ENCODE data around the gene KDM4F. TPM values are rescaled to one million over a fixed set of nuclear protein-coding genes. Genes with fewer than 3 reads are reported as not detected.

The KDM4F gene
- total and polyA plus RNA-seq, 8 donors: not detected

DNA sequence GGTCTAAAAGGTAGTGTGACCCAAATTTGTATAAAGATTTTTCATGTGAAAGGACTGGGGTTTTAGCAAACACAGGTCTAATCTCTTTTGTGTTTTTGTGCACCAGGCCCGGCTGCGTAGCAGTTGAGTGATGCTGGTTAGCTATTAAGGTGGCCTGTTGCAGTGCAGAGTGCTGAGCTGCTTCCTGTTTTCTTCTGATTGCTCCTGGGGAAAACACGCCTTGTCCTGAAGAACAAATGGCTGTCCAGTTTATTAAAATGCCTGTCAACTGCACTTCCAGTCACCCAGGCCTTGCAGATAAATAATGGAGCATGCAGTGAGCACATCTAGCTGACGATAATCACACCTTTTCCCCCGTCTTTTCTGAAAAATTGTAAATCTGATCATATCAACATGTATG, 19.3 kb downstream of the KDM4F start:
- no peaks in the 10 kb centered on the region for H3K9me3 ChIP-seq
- peak overlapping the region; percentile 60 to 87 (median 80) for H3K4me3 ChIP-seq
- no peaks in the 10 kb centered on the region for H3K27me3 ChIP-seq
- peak in 2 of 4 donors; percentile 45 to 57 for TF ChIP-seq POLR2A (IDR thresholded peaks at IDR 0.05)
- TF ChIP-seq, protein P1, sequence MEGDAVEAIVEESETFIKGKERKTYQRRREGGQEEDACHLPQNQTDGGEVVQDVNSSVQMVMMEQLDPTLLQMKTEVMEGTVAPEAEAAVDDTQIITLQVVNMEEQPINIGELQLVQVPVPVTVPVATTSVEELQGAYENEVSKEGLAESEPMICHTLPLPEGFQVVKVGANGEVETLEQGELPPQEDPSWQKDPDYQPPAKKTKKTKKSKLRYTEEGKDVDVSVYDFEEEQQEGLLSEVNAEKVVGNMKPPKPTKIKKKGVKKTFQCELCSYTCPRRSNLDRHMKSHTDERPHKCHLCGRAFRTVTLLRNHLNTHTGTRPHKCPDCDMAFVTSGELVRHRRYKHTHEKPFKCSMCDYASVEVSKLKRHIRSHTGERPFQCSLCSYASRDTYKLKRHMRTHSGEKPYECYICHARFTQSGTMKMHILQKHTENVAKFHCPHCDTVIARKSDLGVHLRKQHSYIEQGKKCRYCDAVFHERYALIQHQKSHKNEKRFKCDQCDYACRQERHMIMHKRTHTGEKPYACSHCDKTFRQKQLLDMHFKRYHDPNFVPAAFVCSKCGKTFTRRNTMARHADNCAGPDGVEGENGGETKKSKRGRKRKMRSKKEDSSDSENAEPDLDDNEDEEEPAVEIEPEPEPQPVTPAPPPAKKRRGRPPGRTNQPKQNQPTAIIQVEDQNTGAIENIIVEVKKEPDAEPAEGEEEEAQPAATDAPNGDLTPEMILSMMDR (IDR thresholded peaks at IDR 0.05): no peak
- no peak for TF ChIP-seq EP300 (IDR thresholded peaks at IDR 0.05)
- peak; percentile 91 to 96 (median 95) for TF ChIP-seq POLR2AphosphoS5 (IDR thresholded peaks at IDR 0.05)
- H3K36me3 ChIP-seq: peaks cover 0 to 5% (median 2%) of the 10 kb centered on the region in 4 donors
- intact Hi-C loops (cut with DNase I; ENCODE audit: low total_unique reads): no loop called here
- 0 to 1% (median 1%) methylated on average over 5 of the region's 5 CpGs for WGBS, 5 donors
- DNase-seq: peak; percentile 81 to 96
- H3K4me1 ChIP-seq: peaks cover 6 to 34% (median 26%) of the 10 kb centered on the region in 4 donors
- H3K27ac ChIP-seq: peak overlapping the region; percentile 96 to 100 (median 98)

DNA sequence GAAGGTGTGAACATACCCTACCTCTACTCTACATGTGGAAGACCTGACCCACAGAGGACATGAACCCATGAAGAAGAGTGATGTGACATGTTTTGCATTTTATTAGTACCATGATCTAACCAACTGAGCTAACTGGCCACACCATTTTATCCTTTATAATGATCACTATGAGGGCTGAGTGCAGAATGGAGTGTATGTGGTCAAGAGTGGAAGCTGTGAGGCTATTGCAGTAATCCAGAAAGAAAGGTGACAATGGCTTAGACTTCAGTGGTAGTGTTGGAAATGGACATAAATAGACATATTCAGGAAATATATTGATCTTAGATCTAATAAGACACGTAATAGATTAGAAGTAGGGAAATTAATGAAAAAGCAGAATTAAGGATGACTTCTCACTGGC, 21.2 kb downstream of the KDM4F start:
- TF ChIP-seq POLR2AphosphoS5 (IDR thresholded peaks at IDR 0.05) (no peak), POLR2A (IDR thresholded peaks at IDR 0.05) (no peak), EP300 (IDR thresholded peaks at IDR 0.05) (no peak)
- TF ChIP-seq, protein P1 (IDR thresholded peaks at IDR 0.05): no peak
- Histone ChIP-seq H3K4me1 (peaks cover 20 to 48% (median 37%) of the 10 kb centered on the region in 4 donors), H3K36me3 (peaks cover 0 to 5% (median 2%) of the 10 kb centered on the region in 4 donors), H3K9me3 (no peaks in the 10 kb centered on the region), H3K27me3 (no peaks in the 10 kb centered on the region), H3K27ac (no peak overlapping the region), H3K4me3 (no peak overlapping the region)
- intact Hi-C loops (cut with DNase I; ENCODE audit: low total_unique reads): no loop called here
- WGBS, 5 donors: 86 to 96% (median 88%) methylated on average over 1 of the region's 1 CpG
- no peak for DNase-seq

DNA sequence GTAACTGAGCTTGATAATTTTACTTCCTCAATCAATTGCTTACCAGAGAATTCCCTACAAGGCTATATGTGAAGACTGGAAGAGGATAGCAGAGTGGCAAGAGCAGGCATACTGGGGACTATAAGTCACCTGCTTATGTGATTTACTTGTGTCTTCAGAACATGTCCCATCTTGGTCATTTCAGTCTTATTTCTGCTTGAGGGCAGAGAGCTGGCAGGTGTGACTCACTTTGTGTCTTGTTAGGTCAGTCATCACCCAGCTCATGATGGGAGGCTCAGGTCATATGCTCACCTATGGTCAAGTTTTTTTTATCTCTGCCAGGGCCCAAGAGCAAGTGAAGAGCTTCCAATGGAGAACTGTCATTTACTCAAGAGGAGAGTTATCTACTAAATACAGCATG, 23.7 kb downstream of the KDM4F start:
- intact Hi-C loops (cut with DNase I; ENCODE audit: low total_unique reads): no loop called here
- TF ChIP-seq EP300 (IDR thresholded peaks at IDR 0.05) (no peak), POLR2AphosphoS5 (IDR thresholded peaks at IDR 0.05) (no peak), POLR2A (IDR thresholded peaks at IDR 0.05) (no peak)
- TF ChIP-seq, protein P1 (IDR thresholded peaks at IDR 0.05): no peak
- H3K4me3 ChIP-seq: no peak overlapping the region
- no peak for DNase-seq
- peaks cover 0 to 5% (median 2%) of the 10 kb centered on the region in 4 donors for H3K36me3 ChIP-seq
- peaks cover 27 to 59% (median 48%) of the 10 kb centered on the region in 4 donors for H3K4me1 ChIP-seq
- no peaks in the 10 kb centered on the region for H3K9me3 ChIP-seq
- H3K27ac ChIP-seq: no peak overlapping the region
- H3K27me3 ChIP-seq: no peaks in the 10 kb centered on the region

DNA sequence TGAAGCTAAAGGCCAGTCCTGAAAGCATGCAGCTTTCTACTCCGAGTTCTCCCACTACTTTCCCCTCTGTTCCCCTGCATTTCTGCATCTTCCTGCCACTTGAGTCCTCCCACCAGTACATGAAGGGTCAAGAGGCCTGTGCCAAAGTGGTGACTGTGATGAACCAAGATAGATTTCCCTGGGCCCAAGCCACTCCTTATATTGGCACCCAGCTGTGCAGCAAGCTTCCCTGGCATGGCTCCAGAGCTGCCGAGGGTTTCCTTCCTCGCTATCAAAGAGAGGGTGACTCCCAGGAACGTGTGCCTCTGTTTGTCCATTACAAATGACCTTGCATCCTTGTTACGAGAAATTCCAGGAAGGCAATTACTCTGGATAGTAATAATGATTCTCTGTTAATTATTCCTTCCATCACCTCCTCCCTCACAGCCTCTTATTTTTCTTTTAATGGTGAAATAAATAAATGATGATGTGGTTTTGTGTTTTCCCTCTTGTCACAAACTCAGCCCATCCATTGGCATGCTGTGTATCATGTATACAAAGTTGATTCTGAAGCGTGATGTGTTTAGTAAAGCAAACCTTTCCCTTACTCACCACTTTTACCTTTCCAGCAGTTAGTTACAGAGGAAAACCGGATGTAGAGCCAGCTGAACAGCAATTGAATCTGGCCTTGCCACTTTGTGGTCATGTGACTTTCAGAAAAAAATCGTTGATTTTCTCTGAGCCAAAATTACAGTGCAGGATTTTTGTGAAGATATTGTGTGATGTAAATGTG, 25.8 kb downstream of the KDM4F start:
- peak; percentile 78 to 86 for DNase-seq
- peaks cover 0 to 5% (median 2%) of the 10 kb centered on the region in 4 donors for H3K36me3 ChIP-seq
- 20 to 27% (median 22%) methylated on average over 8 of the region's 8 CpGs for whole genome bisulfite sequencing, 5 donors
- H3K9me3 ChIP-seq: no peaks in the 10 kb centered on the region
- TF ChIP-seq EP300 (IDR thresholded peaks at IDR 0.05) (no peak), POLR2AphosphoS5 (IDR thresholded peaks at IDR 0.05) (peak in 1 of 3 donors; percentile 51)
- H3K4me3 ChIP-seq: no peak overlapping the region
- H3K27ac ChIP-seq: peak overlapping the region; percentile 4 to 77 (median 47)
- H3K27me3 ChIP-seq: no peaks in the 10 kb centered on the region
- H3K4me1 ChIP-seq: peaks cover 21 to 45% (median 35%) of the 10 kb centered on the region in 4 donors
- intact Hi-C loops (cut with DNase I; ENCODE audit: low total_unique reads): no loop called here

DNA sequence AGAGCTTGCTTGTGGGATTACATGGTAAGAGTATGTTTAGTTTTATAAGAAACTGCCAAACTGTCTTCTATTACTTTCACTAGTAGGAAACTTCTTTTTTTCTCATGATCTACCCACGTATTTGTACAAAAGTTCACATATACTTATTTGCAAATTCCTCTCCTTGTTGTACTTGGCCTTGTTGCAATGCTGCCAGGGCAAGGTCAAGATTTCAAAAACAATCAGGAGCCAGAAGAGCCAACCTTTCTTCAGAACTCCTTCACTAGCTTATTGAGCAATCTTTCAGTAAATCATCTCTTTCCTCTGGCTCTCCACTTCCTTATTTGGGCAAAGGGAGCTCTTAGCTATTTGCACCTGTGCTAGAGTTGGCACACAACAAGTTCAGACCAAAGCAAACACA, 27.2 kb downstream of the KDM4F start:
- intact Hi-C loops (cut with DNase I; ENCODE audit: low total_unique reads): no loop called here
- peak; percentile 39 to 67 for DNase-seq
- no peaks in the 10 kb centered on the region for H3K27me3 ChIP-seq
- peaks cover 19 to 31% (median 26%) of the 10 kb centered on the region in 4 donors for H3K4me1 ChIP-seq
- WGBS, 5 donors: 3 to 15% (median 11%) methylated on average over 1 of the region's 1 CpG
- no peak overlapping the region for H3K4me3 ChIP-seq
- peak; percentile 22 to 55 (median 44) for TF ChIP-seq POLR2AphosphoS5 (IDR thresholded peaks at IDR 0.05)
- TF ChIP-seq EP300 (IDR thresholded peaks at IDR 0.05): no peak
- TF ChIP-seq, protein P1 (IDR thresholded peaks at IDR 0.05): no peak
- TF ChIP-seq POLR2A (IDR thresholded peaks at IDR 0.05): no peak
- no peaks in the 10 kb centered on the region for H3K9me3 ChIP-seq
- H3K36me3 ChIP-seq: no peaks in the 10 kb centered on the region
- H3K27ac ChIP-seq: peak overlapping the region in 3 of 5 donors; percentile 52 to 77 (median 54)
